K562 (cell line): ENCODE data around the gene LSR. TPM values are rescaled to one million over a fixed set of nuclear protein-coding genes. Genes with fewer than 3 reads are reported as not detected.

Experiments used
- ATF1 ChIP-seq, 2 experiments: fragments of 450-650 bp in 1 of 2; IDR thresholded peaks; 2 replicates each; pipeline ENCODE4 v1.6.1; 2016; ENCODE audit warnings: missing compliant biosample characterization in 1 of 2, missing genetic modification characterization in 1 of 2
- CBX1 ChIP-seq: sonication (generic); IDR thresholded peaks from 2 replicates; pipeline ENCODE4 v1.6.1; 2016; ENCODE audit warnings: antibody characterized with exemption, low read depth, mild to moderate bottlenecking
- MAZ ChIP-seq, 2 experiments: fragments of 450-650 bp in 1 of 2; sonication (generic) in 1 of 2; formaldehyde crosslinking; IDR thresholded peaks in 1 of 2; conservative IDR thresholded peaks in 1 of 2; 2 replicates each; pipeline versions ENCODE4 v1.4.0 to v1.5.0; 2020; ENCODE audit warnings: mild to moderate bottlenecking in 1 of 2, missing genetic modification reagents in 1 of 2
- NR2C2 ChIP-seq, 2 experiments: fragments of 200-800 bp in 1 of 2; sonication (Bioruptor generic) in 1 of 2; sonication (generic) in 1 of 2; formaldehyde crosslinking in 1 of 2; IDR thresholded peaks; 2 replicates each; pipeline versions ENCODE4 v1.6.1 to v1.8.0; 2016 to 2022; ENCODE audit warnings: mild to moderate bottlenecking in 1 of 2, missing compliant biosample characterization in 1 of 2, missing genetic modification characterization in 1 of 2, missing genetic modification reagents in 1 of 2
- POLR2B ChIP-seq: fragments of 450-650 bp; IDR thresholded peaks from 2 replicates; pipeline ENCODE4 v1.6.1; 2018; ENCODE audit warnings: low read depth; ENCODE audit not compliant: partially characterized antibody
- POLR2G ChIP-seq: fragments of 200-400 bp; formaldehyde crosslinking; IDR thresholded peaks from 2 replicates; pipeline ENCODE4 v1.6.1; 2017; ENCODE audit warnings: low read depth, mild to moderate bottlenecking, antibody characterized with exemption, low read length, moderate library complexity
- RB1 ChIP-seq: fragments of 450-650 bp; IDR thresholded peaks from 2 replicates; pipeline ENCODE4 v1.6.1; 2017; ENCODE audit warnings: low read depth, mild to moderate bottlenecking
- RBM39 ChIP-seq: fragments of 200-400 bp; formaldehyde crosslinking; optimal IDR thresholded peaks from 2 replicates; pipeline ENCODE3; 2018; ENCODE audit warnings: low read depth, low read length
- SRSF9 ChIP-seq: fragments of 200-400 bp; formaldehyde crosslinking; IDR thresholded peaks from 2 replicates; pipeline ENCODE4 v1.6.1; 2017; ENCODE audit warnings: low read depth, low read length, borderline replicate concordance
- TEAD1 ChIP-seq, 2 experiments: fragments of 450-650 bp in 1 of 2; sonication (generic) in 1 of 2; formaldehyde crosslinking; IDR thresholded peaks; 2 replicates each; pipeline versions ENCODE4 v1.4.0 to v1.8.0; 2020 to 2022; ENCODE audit warnings: mild to moderate bottlenecking in 2 of 2, missing genetic modification reagents in 1 of 2
- ZNF354B ChIP-seq: fragments of 250-450 bp; sonication (Bioruptor Pico); IDR thresholded peaks from 2 replicates; pipeline ENCODE4 v1.4.0; 2020
- ZNF431 ChIP-seq: sonication (generic); formaldehyde crosslinking; IDR thresholded peaks from 2 replicates; pipeline ENCODE4 v1.8.0; 2022; ENCODE audit warnings: mild to moderate bottlenecking, missing genetic modification reagents
- ZNF436 ChIP-seq: fragments of 250-450, 450-650 bp; sonication (Bioruptor Pico); formaldehyde crosslinking; IDR thresholded peaks from 2 replicates; pipeline ENCODE4 v1.7.0; 2020; ENCODE audit warnings: mild to moderate bottlenecking
- ZNF830 ChIP-seq: fragments of 250-450 bp; sonication (Bioruptor Pico); IDR thresholded peaks from 2 replicates; pipeline ENCODE4 v1.5.0; 2021; ENCODE audit warnings: mild to moderate bottlenecking
- polyA plus RNA-seq, 8 experiments: library from polyadenylated mRNA; depleted of rRNA in 4 of 8; stranded (reverse) in 5 of 8; unstranded in 3 of 8; fragments of >200 nt; fragmentation: Nextera tagmentation in 2 of 8; fragmentation: Illumina TruSeq in 1 of 8; extraction: Ambion mirVana in 2 of 8; extraction: Trizol in 1 of 8; gene quantifications; 2 replicates each; pipeline versions ENCODE4 v1.2.1 to v1.2.3, GENCODE V29; 2011 to 2014; ENCODE audit warnings: inconsistent platforms in 1 of 8, missing spikeins in 1 of 8
- total RNA-seq, 7 experiments: library from RNA; depleted of rRNA in 6 of 7; stranded (reverse); fragments of >200 nt in 6 of 7; fragmentation: Illumina TruSeq in 2 of 7; extraction: Trizol in 2 of 7; gene quantifications; 2 replicates each; pipeline versions ENCODE4 v1.2.1 to v1.2.3, GENCODE V29; 2011 to 2021; ENCODE audit warnings: low replicate concordance in 1 of 7
- TF ChIP-seq, protein P1 (sequence below): fragments of 450-650 bp; IDR thresholded peaks from 2 replicates; pipeline ENCODE4 v1.6.1; 2016
- TF ChIP-seq, protein P2 (sequence below): fragments of 450-650 bp; formaldehyde crosslinking; conservative IDR thresholded peaks from 2 replicates; pipeline ENCODE4 v1.4.0; 2022; ENCODE audit warnings: mild to moderate bottlenecking, missing genetic modification characterization

Gene LSR
- total and polyA plus RNA-seq, 9 of the 15 experiments (the other 6 are each of a cell fraction or from before 2014, with no cell fraction given): 0.44 to 87.9 (median 28.0) TPM

DNA sequence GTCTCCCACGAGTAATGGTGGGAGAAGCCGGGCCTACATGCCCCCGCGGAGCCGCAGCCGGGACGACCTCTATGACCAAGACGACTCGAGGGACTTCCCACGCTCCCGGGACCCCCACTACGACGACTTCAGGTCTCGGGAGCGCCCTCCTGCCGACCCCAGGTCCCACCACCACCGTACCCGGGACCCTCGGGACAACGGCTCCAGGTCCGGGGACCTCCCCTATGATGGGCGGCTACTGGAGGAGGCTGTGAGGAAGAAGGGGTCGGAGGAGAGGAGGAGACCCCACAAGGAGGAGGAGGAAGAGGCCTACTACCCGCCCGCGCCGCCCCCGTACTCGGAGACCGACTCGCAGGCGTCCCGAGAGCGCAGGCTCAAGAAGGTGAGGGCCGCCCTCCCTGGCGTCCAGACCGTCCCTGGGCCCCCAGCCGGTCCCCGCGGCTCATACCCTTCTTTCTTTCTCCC is 18.6 kb downstream of the LSR start (continued):
- TF ChIP-seq RBM39: peak; percentile 88
- 0 out of 2 replicates have a peak, but pooled peaks have one; percentile 24 for TF ChIP-seq CBX1
- no peak for TF ChIP-seq ATF1 (CRISPR knock-in tag; IDR thresholded peaks at IDR 0.05)
- TF ChIP-seq ATF1 (tag; IDR thresholded peaks at IDR 0.05): peak; percentile 35; the same call in 1 of the 2 replicates
- TF ChIP-seq MAZ (CRISPR knock-in tag; conservative IDR thresholded peaks at IDR 0.05 in 1 of 2, IDR thresholded peaks at IDR 0.05 in 1 of 2): 0 out of 4 replicates have a peak, but pooled peaks of 1 of the 2 experiments have one; percentile 11
- TF ChIP-seq POLR2G: peak; percentile 65
- 0 out of 2 replicates have a peak, but pooled peaks have one; percentile 12 for TF ChIP-seq ZNF830
- no peak for TF ChIP-seq ZNF354B (CRISPR knock-in tag)
- TF ChIP-seq SRSF9: no peak
- 0 out of 4 replicates have a peak, but pooled peaks of 1 of the 2 experiments have one; percentile 47 for TF ChIP-seq TEAD1 (CRISPR knock-in tag; IDR thresholded peaks at IDR 0.05)
- no peak for TF ChIP-seq ZNF431 (CRISPR knock-in tag)
- TF ChIP-seq, protein P1, sequence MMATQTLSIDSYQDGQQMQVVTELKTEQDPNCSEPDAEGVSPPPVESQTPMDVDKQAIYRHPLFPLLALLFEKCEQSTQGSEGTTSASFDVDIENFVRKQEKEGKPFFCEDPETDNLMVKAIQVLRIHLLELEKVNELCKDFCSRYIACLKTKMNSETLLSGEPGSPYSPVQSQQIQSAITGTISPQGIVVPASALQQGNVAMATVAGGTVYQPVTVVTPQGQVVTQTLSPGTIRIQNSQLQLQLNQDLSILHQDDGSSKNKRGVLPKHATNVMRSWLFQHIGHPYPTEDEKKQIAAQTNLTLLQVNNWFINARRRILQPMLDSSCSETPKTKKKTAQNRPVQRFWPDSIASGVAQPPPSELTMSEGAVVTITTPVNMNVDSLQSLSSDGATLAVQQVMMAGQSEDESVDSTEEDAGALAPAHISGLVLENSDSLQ: no peak
- TF ChIP-seq ZNF436: no peak
- peak; percentile 5; the same call in 1 of the 2 replicates for TF ChIP-seq RB1
- no peak for TF ChIP-seq NR2C2 (CRISPR knock-in tag; IDR thresholded peaks at IDR 0.05)
- TF ChIP-seq NR2C2 (tag; IDR thresholded peaks at IDR 0.05): 0 out of 2 replicates have a peak, but pooled peaks have one; percentile 1
- TF ChIP-seq POLR2B: peak; percentile 43
- TF ChIP-seq, protein P2, sequence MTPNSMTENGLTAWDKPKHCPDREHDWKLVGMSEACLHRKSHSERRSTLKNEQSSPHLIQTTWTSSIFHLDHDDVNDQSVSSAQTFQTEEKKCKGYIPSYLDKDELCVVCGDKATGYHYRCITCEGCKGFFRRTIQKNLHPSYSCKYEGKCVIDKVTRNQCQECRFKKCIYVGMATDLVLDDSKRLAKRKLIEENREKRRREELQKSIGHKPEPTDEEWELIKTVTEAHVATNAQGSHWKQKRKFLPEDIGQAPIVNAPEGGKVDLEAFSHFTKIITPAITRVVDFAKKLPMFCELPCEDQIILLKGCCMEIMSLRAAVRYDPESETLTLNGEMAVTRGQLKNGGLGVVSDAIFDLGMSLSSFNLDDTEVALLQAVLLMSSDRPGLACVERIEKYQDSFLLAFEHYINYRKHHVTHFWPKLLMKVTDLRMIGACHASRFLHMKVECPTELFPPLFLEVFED (CRISPR knock-in tag): no peak
